ENCODE results near the gene HYAL2. TPM values are rescaled to one million over a fixed set of nuclear protein-coding genes. Genes with fewer than 3 reads are reported as not detected.
"Not testable (repeated sequence)": the region's sequence is repeated elsewhere in the genome, so short reads cannot be mapped to it uniquely, and the experiment has no call there.

The HYAL2 gene
- total RNA-seq, 1 experiment from 2014 or later = 29.6 TPM

DNA sequence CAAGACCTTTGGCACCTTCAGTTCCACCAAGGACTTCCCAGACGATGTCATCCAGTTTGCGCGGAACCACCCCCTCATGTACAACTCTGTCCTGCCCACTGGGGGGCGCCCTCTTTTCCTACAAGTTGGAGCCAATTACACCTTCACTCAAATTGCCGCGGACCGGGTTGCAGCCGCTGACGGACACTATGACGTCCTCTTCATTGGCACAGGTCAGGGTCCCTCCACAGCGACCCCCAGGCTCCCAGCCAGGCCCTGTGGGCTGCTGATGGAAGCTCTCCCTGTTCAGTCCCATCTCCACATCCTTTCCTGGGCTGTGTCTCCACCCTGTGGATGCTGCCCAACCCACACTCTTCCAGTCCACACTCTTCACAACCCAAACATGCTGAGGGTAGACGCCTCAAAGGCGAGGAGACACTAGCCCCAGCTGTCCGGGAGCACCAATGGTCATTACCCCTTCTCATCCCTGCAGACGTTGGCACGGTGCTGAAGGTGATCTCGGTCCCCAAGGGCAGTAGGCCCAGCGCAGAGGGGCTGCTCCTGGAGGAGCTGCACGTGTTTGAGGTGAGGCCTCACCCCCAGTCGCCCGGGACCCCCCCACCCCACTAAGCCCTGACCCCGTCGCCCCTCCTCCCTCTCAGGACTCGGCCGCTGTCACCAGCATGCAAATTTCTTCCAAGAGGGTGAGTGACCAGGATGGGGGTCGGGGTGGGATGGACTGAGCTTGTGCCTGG, 48.0 kb downstream of the HYAL2 start:
- Histone ChIP-seq H3K9me3 (ENCODE audit: insufficient read depth, low read depth) (no peaks in the 10 kb centered on the region), H3K27ac (no peak overlapping the region), H3K9me2 (ENCODE audit: insufficient read depth) (no peaks in the 10 kb centered on the region), H3K36me3 (ENCODE audit: low read depth) (no peaks in the 10 kb centered on the region), H3K4me3 (no peak overlapping the region), H2AFZ (no peak overlapping the region), H4K20me1 (ENCODE audit: insufficient read depth) (no peaks in the 10 kb centered on the region), H3K4me2 (no peak overlapping the region), H3K79me2 (ENCODE audit: low read depth) (peaks cover 15% of the 10 kb centered on the region), H3K4me1 (replicated peaks; ENCODE audit: insufficient read depth) (peaks cover 33% of the 10 kb centered on the region), H3K27me3 (ENCODE audit: insufficient read depth, low read depth) (no peaks in the 10 kb centered on the region), H3F3A (ENCODE audit: insufficient read depth, low read depth) (peaks cover 17% of the 10 kb centered on the region)
- POLR2A ChIA-PET (ENCODE audit: unreplicated experiment) = no interaction called here
- DNase-seq = peak in 1 of 2 experiments; percentile 52
- TF ChIP-seq EZH2 (IDR thresholded peaks at IDR 0.05; ENCODE audit: low read depth) = no peak
- TF ChIP-seq, protein P1, sequence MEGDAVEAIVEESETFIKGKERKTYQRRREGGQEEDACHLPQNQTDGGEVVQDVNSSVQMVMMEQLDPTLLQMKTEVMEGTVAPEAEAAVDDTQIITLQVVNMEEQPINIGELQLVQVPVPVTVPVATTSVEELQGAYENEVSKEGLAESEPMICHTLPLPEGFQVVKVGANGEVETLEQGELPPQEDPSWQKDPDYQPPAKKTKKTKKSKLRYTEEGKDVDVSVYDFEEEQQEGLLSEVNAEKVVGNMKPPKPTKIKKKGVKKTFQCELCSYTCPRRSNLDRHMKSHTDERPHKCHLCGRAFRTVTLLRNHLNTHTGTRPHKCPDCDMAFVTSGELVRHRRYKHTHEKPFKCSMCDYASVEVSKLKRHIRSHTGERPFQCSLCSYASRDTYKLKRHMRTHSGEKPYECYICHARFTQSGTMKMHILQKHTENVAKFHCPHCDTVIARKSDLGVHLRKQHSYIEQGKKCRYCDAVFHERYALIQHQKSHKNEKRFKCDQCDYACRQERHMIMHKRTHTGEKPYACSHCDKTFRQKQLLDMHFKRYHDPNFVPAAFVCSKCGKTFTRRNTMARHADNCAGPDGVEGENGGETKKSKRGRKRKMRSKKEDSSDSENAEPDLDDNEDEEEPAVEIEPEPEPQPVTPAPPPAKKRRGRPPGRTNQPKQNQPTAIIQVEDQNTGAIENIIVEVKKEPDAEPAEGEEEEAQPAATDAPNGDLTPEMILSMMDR (conservative IDR thresholded peaks at IDR 0.05) = peak; percentile 85
- intact Hi-C loops (cut with micrococcal nuclease; ENCODE audit: unreplicated experiment) = loop anchor here (1.0 to 5.0 kb wide), 2 partner anchors 50 to 152 kb away; no protein-coding TSS in a partner anchor
- BruUV-seq (replicated peaks) = no TSS peak
- CTCF ChIA-PET = interaction anchor here (0.6 kb wide), 1 partner anchor 10 kb away, joined by 3 read pairs; no protein-coding TSS in a partner anchor

- H3K4me3 ChIP-seq = no peak overlapping the region
- H3K9me3 ChIP-seq (ENCODE audit: insufficient read depth, low read depth) = no peaks in the 10 kb centered on the region
- H3K9me2 ChIP-seq (ENCODE audit: insufficient read depth) = no peaks in the 10 kb centered on the region
- DNase-seq = no peak
- H3K79me2 ChIP-seq (ENCODE audit: low read depth) = peaks cover 15% of the 10 kb centered on the region
- H3K36me3 ChIP-seq (ENCODE audit: low read depth) = no peaks in the 10 kb centered on the region
- ChIA-PET POLR2A (ENCODE audit: unreplicated experiment) (no interaction called here), CTCF (no interaction called here)
- H3K4me1 ChIP-seq (replicated peaks; ENCODE audit: insufficient read depth) = peaks cover 39% of the 10 kb centered on the region
- no peaks in the 10 kb centered on the region for H3K27me3 ChIP-seq (ENCODE audit: insufficient read depth, low read depth)
- TF ChIP-seq, protein P1 (conservative IDR thresholded peaks at IDR 0.05) = no peak
- TF ChIP-seq EZH2 (IDR thresholded peaks at IDR 0.05; ENCODE audit: low read depth) = no peak
- no peak overlapping the region for H2AFZ ChIP-seq
- H3K27ac ChIP-seq = no peak overlapping the region
- H3K4me2 ChIP-seq = no peak overlapping the region
- H3F3A ChIP-seq (ENCODE audit: insufficient read depth, low read depth) = peaks cover 24% of the 10 kb centered on the region
- no TSS peak for BruUV-seq (replicated peaks)
- no peaks in the 10 kb centered on the region for H4K20me1 ChIP-seq (ENCODE audit: insufficient read depth)
- intact Hi-C loops (cut with micrococcal nuclease; ENCODE audit: unreplicated experiment) = loop anchor here (1.0 to 5.0 kb wide), 5 partner anchors 13 to 151 kb away; no protein-coding TSS in a partner anchor
Observed at GRCh38 chr3:50273689-50274065, 48.9 kb downstream of the HYAL2 start.

- H3K79me2 ChIP-seq (ENCODE audit: low read depth) = peaks cover 15% of the 10 kb centered on the region
- ChIA-PET CTCF (interaction anchor here (0.7 to 1.2 kb wide), 2 partner anchors 14 to 50 kb away, joined by 3 to 7 read pairs; partner anchors contain the start of gene HYAL2), POLR2A (ENCODE audit: unreplicated experiment) (interaction anchor here (0.6 kb wide), 1 partner anchor 80 kb away, joined by 4 read pairs; no protein-coding TSS in a partner anchor)
- no TSS peak for BruUV-seq (replicated peaks)
- TF ChIP-seq, protein P1 (conservative IDR thresholded peaks at IDR 0.05) = peak; percentile 91
- no peak for TF ChIP-seq EZH2 (IDR thresholded peaks at IDR 0.05; ENCODE audit: low read depth)
- no peak overlapping the region for H3K27ac ChIP-seq
- H3K27me3 ChIP-seq (ENCODE audit: insufficient read depth, low read depth) = no peaks in the 10 kb centered on the region
- H2AFZ ChIP-seq = no peak overlapping the region
- H3K9me2 ChIP-seq (ENCODE audit: insufficient read depth) = no peaks in the 10 kb centered on the region
- H3K9me3 ChIP-seq (ENCODE audit: insufficient read depth, low read depth) = no peaks in the 10 kb centered on the region
- H4K20me1 ChIP-seq (ENCODE audit: insufficient read depth) = no peaks in the 10 kb centered on the region
- peaks cover 44% of the 10 kb centered on the region for H3K4me1 ChIP-seq (replicated peaks; ENCODE audit: insufficient read depth)
- 0 out of 2 replicates have a peak overlapping the region, but pooled peaks have one; percentile 36 for H3K4me2 ChIP-seq
- intact Hi-C loops (cut with micrococcal nuclease; ENCODE audit: unreplicated experiment) = loop anchor here (1.0 to 5.0 kb wide), 4 partner anchors 13 to 151 kb away; no protein-coding TSS in a partner anchor
- H3K36me3 ChIP-seq (ENCODE audit: low read depth) = no peaks in the 10 kb centered on the region
- peak; percentile 61 to 85 for DNase-seq
- H3F3A ChIP-seq (ENCODE audit: insufficient read depth, low read depth) = peaks cover 29% of the 10 kb centered on the region
- H3K4me3 ChIP-seq = no peak overlapping the region
Observed at GRCh38 chr3:50272911-50273688, 49.4 kb downstream of the HYAL2 start.

GRCh38 chr3:50272538-50272910, 50.0 kb downstream of the HYAL2 start:
- H3K4me2 ChIP-seq; H3K27ac ChIP-seq; H3K4me3 ChIP-seq; H3K36me3 ChIP-seq (ENCODE audit: low read depth); BruUV-seq (replicated peaks); H3K9me2 ChIP-seq (ENCODE audit: insufficient read depth); H3K27me3 ChIP-seq (ENCODE audit: insufficient read depth, low read depth); DNase-seq; H3K9me3 ChIP-seq (ENCODE audit: insufficient read depth, low read depth); H4K20me1 ChIP-seq (ENCODE audit: insufficient read depth); H2AFZ ChIP-seq: not testable (repeated sequence)
- Histone ChIP-seq H3F3A (ENCODE audit: insufficient read depth, low read depth) (peaks cover 29% of the 10 kb centered on the region), H3K79me2 (ENCODE audit: low read depth) (peaks cover 15% of the 10 kb centered on the region), H3K4me1 (replicated peaks; ENCODE audit: insufficient read depth) (peaks cover 44% of the 10 kb centered on the region)
- ChIA-PET POLR2A (ENCODE audit: unreplicated experiment) (interaction anchor here (0.7 kb wide), 1 partner anchor 45 kb away, joined by 16 read pairs; no protein-coding TSS in a partner anchor), CTCF (interaction anchor here (0.7 to 1.5 kb wide), 3 partner anchors 13 to 50 kb away, joined by 3 to 7 read pairs (median 4); partner anchors contain the start of gene HYAL2)
- intact Hi-C loops (cut with micrococcal nuclease; ENCODE audit: unreplicated experiment) = loop anchor here (5.0 kb wide), 1 partner anchor 150 kb away; no protein-coding TSS in a partner anchor

Measured in PC-9 (cell line).